Stimulated activated CD4-positive, alpha-beta T cell treated with anti-CD3 and anti-CD28 coated beads, TNF-alpha, amount 100 ng/mL, for 24 hours (primary cell): ENCODE data around the gene RNF207.

Experiments
- DNase-seq, 3 experiments: peaks; one replicate each; pipeline ENCODE4 v3.0.0-alpha.2; 2020; ENCODE audit warnings: low read depth in 3 of 3

Gene RNF207

GRCh38 chr1:6269720-6270400 lies 63.9 kb downstream of the RNF207 start:
- no peak for DNase-seq

GRCh38 chr1:6270401-6270800 lies 64.5 kb downstream of the RNF207 start:
- DNase-seq: no peak
